ACC112 (cell line): ENCODE measurements around the gene PTP4A2.

Experiments
- H2AFZ ChIP-seq: fragments of 200-600 bp; sonication (generic); one replicate; pipeline ENCODE4 v1.6.0; 2017; ENCODE audit warnings: antibody characterized with exemption, low read length; ENCODE audit not compliant: unreplicated experiment
- H3K27ac ChIP-seq: fragments of 200-600 bp; sonication (generic); 2 replicates; pipeline ENCODE4 v1.5.1; 2014; ENCODE audit warnings: low read depth, mild to moderate bottlenecking, antibody characterized with exemption, low read length, moderate library complexity
- H3K27me3 ChIP-seq: fragments of 200-600 bp; sonication (generic); 2 replicates; pipeline ENCODE4 v1.6.1; 2014; ENCODE audit warnings: mild to moderate bottlenecking, antibody characterized with exemption, low read length, moderate library complexity, mixed read lengths; ENCODE audit not compliant: insufficient read depth
- H3K36me3 ChIP-seq: fragments of 200-600 bp; sonication (generic); 2 replicates; pipeline ENCODE4 v1.6.1; 2016; ENCODE audit warnings: mild to moderate bottlenecking, antibody characterized with exemption, low read length, moderate library complexity, mixed read lengths; ENCODE audit not compliant: insufficient read depth
- H3K4me1 ChIP-seq: fragments of 200-600 bp; sonication (generic); one replicate; pipeline ENCODE4 v1.6.1; 2016; ENCODE audit warnings: low read length, mixed read lengths; ENCODE audit not compliant: insufficient read depth, unreplicated experiment, control insufficient read depth
- H3K4me3 ChIP-seq: fragments of 200-600 bp; sonication (generic); 2 replicates; pipeline ENCODE4 v1.5.1; 2014; ENCODE audit warnings: mild to moderate bottlenecking, low read depth, low read length
- H3K79me2 ChIP-seq: fragments of 200-600 bp; sonication (generic); one replicate; pipeline ENCODE4 v1.6.0; 2016; ENCODE audit warnings: low read length; ENCODE audit not compliant: control insufficient read depth, unreplicated experiment, insufficient read depth

Gene PTP4A2

DNA sequence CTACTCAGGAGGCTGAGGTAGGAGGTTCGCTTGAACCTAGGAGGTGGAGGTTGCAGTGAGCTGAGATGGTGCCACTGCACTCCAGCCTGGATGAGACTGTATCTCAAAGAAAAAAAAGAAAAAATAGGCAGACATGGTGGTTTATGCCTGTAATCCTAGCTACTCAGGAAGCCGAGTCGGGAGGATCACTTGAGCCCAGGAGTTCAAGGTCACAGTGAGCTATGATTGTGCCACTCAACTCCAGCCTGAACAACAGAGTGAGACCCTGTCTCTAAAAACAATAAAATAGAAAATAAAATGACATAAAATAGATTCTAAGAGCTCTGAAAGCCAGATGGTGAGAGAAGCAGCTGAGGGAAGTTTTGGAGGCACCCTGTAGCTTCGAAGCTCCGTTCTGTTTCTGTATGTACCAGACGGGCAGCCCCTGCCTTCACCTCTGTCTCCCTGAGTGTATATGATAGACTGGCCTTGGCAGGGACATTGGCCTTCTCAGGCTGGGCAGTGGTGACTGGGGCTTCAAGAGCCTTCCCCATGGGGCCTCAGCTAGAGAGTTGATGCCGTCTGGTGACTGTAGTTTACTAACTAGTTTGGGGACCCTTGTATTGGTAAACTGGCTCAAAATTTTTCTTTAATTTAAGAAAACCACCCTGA, 68.0 kb downstream of the PTP4A2 start:
- H2AFZ ChIP-seq: no peak overlapping the region
- no peaks in the 10 kb centered on the region for H3K36me3 ChIP-seq
- H3K27ac ChIP-seq: no peak overlapping the region
- H3K27me3 ChIP-seq: no peaks in the 10 kb centered on the region
- no peak overlapping the region for H3K4me3 ChIP-seq
- no peaks in the 10 kb centered on the region for H3K4me1 ChIP-seq
- no peaks in the 10 kb centered on the region for H3K79me2 ChIP-seq

DNA sequence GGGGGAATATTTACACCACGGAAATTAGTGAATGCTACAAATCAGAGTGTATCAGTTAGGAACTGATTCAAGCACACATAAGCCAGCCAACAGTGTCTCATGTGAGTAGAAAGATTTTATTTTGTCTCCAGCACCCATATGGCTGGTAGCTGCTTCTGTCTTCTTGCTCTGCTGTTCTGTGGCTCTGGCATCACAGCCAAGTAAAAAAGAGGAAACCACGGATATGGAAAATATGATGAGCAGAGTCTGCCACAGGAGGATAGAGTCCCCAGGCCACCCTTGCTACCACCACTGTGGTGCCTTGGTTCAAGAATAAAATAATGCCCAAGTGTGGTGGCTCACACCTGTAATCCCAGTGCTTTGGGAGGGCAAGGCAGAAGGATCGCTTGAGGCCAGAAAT, 68.7 kb downstream of the PTP4A2 start:
- Histone ChIP-seq H3K4me1 (no peaks in the 10 kb centered on the region), H3K27me3 (no peaks in the 10 kb centered on the region), H3K79me2 (no peaks in the 10 kb centered on the region), H2AFZ (no peak overlapping the region), H3K27ac (no peak overlapping the region), H3K36me3 (no peaks in the 10 kb centered on the region), H3K4me3 (no peak overlapping the region)

DNA sequence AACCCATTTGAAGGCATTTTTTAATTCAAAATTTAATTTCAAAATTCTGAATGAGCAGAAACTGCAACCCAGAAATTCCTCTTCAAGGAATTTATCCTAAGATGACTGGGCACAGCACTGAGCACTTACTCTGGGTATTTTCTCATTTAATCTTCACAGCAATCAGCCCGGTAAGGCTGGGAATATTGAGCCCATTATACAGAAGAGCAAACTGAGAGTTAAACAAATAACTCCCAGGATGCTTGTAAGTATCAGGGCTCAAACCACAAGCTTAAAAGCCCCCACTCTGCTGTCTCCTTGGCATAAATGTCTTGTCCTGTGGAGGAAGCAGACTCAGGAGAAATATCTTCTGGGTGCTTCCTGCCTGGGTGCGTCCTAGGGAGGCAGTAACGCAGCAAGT, 69.3 kb downstream of the PTP4A2 start:
- no peaks in the 10 kb centered on the region for H3K79me2 ChIP-seq
- no peaks in the 10 kb centered on the region for H3K36me3 ChIP-seq
- H3K27ac ChIP-seq: no peak overlapping the region
- no peaks in the 10 kb centered on the region for H3K27me3 ChIP-seq
- H2AFZ ChIP-seq: no peak overlapping the region
- H3K4me1 ChIP-seq: no peaks in the 10 kb centered on the region
- no peak overlapping the region for H3K4me3 ChIP-seq

DNA sequence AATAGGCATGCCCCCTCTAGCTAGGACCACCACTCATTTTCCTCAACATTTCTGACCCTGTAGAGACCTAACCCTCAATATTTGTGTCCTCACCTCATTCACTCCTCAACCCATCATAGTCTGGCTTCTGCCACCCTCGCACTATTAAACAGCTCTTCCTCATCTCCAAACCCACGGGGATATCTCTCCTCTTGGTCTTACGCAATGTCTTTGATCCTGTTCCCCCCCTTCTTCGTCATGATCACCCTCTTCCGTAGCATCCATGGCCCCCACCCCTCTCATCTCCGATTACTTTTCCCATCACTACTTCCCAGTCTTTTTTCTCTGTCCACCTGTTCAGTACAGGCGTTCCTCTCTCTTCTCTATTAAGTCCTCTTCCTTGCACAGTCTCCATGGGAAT, 70.6 kb downstream of the PTP4A2 start:
- Histone ChIP-seq H3K4me3 (no peak overlapping the region), H3K27ac (no peak overlapping the region), H3K27me3 (no peaks in the 10 kb centered on the region), H3K36me3 (no peaks in the 10 kb centered on the region), H3K4me1 (no peaks in the 10 kb centered on the region), H2AFZ (no peak overlapping the region), H3K79me2 (no peaks in the 10 kb centered on the region)

DNA sequence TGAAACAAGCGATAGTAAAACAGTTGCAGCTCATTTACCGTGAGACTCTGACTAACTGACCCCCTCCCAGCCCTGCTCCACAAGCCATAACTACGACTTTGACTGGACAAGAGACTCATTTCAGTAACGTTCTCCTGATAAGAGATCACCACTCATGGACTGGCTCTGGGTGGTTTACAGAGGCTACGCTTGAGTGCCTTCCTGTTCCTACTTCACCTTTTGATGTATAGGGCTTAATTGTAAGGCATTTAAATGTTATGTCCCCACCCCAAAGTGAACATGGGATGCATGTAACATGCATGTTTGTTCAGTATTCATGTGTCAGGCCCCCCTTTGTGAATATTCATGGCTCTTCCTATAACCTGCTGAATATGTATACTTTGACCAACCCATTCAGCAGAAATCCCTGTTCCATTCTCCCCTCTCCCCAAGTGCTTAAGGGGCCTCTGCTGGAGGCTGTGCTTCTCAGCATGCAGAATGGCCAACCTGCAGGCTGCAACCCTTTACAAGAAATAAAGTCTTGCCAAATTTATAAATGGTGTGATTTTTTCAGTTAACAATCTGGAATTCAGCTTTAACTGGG, 71.6 kb downstream of the PTP4A2 start:
- Histone ChIP-seq H3K79me2 (no peaks in the 10 kb centered on the region), H3K4me1 (no peaks in the 10 kb centered on the region), H3K27ac (no peak overlapping the region), H3K27me3 (no peaks in the 10 kb centered on the region), H2AFZ (no peak overlapping the region), H3K4me3 (no peak overlapping the region), H3K36me3 (no peaks in the 10 kb centered on the region)

DNA sequence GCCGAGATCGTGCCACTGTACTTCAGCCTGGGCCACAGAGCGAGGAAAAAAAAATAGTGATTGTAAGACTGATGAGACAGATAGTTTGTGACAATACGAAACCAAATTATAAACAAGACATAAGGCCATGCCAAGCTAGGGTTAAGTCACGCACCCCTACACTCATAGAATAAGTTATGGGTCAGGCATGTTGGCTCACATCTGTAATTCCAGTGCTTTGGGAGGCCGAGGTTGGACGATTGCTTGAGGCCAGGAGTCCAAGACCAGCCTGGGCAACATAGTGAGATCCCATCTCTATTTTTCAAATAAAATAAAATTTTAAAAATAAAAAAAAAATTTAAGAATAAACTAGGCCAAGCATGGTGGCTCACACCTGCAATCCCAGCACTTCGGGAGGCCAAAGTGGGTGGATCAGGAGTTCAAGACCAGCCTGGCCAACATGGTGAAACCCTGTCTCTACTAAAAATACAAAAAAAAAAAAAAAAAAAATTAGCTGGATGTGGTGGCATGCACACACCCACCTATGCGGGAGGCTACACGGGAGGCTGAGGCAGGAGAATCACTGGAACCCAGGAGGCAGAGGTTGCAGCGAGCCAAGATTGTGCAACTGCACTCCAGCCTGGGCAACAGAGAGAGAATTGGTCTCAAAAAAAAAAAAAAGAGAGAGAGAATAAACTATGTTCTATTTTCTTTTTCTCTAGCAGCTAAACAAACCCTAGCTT, 72.3 kb downstream of the PTP4A2 start:
- Histone ChIP-seq H3K27ac (no peak overlapping the region), H2AFZ (no peak overlapping the region), H3K36me3 (no peaks in the 10 kb centered on the region), H3K4me1 (no peaks in the 10 kb centered on the region), H3K79me2 (no peaks in the 10 kb centered on the region), H3K4me3 (no peak overlapping the region), H3K27me3 (no peaks in the 10 kb centered on the region)

DNA sequence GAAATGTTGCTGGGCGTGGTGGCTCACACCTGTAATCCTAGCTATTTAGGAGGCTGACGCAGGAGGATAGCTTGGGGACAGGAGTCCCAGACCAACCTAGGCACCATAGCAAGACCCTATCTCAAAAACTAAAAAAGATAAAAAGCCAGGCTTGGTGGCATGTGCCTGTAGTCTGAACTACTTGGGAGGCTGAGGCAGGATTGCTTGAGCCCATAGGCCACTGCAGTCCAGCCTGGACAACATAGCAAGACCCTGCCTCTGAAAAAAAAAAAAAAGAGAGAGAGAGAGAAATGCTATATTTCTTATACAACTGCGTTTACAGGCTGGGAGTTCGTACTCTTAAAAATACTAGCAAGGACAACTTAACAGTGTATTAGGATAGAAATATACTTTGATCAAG, 76.1 kb downstream of the PTP4A2 start:
- no peak overlapping the region for H3K27ac ChIP-seq
- H3K4me1 ChIP-seq: no peaks in the 10 kb centered on the region
- H3K27me3 ChIP-seq: no peaks in the 10 kb centered on the region
- H3K36me3 ChIP-seq: no peaks in the 10 kb centered on the region
- H3K4me3 ChIP-seq: no peak overlapping the region
- no peak overlapping the region for H2AFZ ChIP-seq
- H3K79me2 ChIP-seq: no peaks in the 10 kb centered on the region

DNA sequence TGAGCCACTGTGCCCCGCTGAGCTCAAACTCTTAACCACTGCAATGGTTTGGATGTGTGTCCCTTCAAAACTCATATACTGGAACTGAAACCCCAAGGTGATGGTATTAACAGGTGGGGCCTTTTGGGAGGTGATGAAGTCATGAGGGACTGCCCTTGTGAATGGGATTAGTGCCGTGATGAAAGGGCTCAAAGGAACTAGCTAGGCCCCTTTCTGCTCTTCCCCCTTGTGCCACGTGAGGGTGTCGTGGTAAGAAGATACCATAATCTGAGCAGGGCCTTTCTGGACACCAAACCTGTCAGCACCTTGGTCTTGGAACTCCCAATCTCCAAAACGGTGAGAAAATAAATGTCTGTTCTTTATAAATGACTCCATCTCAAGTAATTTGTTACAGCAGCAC, 76.8 kb downstream of the PTP4A2 start:
- Histone ChIP-seq H3K27me3 (no peaks in the 10 kb centered on the region), H3K27ac (no peak overlapping the region), H2AFZ (no peak overlapping the region), H3K79me2 (no peaks in the 10 kb centered on the region), H3K36me3 (no peaks in the 10 kb centered on the region), H3K4me1 (no peaks in the 10 kb centered on the region), H3K4me3 (no peak overlapping the region)

DNA sequence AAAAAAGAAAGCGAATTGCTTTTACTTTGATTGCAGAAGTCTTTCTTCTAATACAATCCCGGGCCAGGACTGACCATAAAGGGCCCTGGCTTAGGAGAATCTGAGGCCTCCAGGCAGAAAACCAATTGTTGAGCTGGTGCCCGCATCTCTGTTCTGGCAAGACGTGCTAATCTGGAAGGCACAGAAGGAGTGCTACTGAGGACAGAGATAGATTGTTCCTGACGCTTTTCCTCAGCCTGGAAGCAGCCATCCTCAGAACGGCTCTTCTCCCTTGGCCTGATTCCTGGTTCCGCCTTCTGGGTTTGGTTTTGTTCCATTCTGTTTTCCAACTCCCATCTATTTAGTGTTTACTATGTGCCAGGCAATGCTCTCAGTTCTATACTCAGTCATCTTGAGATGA, 77.6 kb downstream of the PTP4A2 start:
- Histone ChIP-seq H3K4me1 (peaks cover 2% of the 10 kb centered on the region), H3K36me3 (no peaks in the 10 kb centered on the region), H3K27ac (no peak overlapping the region), H3K4me3 (no peak overlapping the region), H3K79me2 (no peaks in the 10 kb centered on the region), H3K27me3 (no peaks in the 10 kb centered on the region), H2AFZ (no peak overlapping the region)

DNA sequence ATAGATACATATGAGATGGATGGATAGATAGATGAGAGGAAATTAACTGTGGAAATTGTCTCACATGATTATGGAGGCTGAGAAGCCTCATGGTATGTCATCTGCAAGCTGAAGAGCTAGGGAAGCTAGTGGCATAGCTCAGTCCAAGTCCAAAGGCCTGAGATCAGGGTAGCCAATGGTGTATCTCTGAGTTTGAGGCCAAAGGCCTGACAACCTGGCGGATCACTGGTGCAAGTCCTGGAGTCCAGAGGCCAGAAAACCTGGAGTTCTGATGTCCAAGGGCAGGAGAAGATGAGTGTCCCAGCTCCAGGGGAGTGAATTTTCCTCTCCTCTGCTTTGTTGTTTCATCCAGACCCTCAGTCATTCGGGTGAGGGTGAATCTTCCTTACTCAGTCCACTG, 78.4 kb downstream of the PTP4A2 start:
- no peaks in the 10 kb centered on the region for H3K27me3 ChIP-seq
- H2AFZ ChIP-seq: no peak overlapping the region
- no peak overlapping the region for H3K27ac ChIP-seq
- no peaks in the 10 kb centered on the region for H3K79me2 ChIP-seq
- H3K4me3 ChIP-seq: no peak overlapping the region
- peaks cover 7% of the 10 kb centered on the region for H3K4me1 ChIP-seq
- H3K36me3 ChIP-seq: no peaks in the 10 kb centered on the region

DNA sequence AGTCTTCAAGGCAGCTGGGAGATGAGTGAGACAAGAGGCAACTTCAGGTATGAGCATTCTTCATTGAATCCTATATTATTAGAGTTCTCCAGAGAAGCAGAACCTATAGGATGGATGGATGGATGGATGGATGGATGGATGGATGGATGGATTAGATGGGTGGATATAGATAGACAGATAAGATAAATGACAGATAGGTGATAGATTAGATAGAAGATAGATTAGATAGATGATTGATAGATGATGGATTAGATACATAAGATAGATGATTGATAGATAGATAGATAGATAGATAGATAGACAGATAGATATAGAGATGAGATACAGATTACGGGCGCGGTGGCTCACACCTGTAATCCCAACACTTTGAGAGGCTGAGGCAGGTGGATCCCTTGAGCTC, 79.1 kb downstream of the PTP4A2 start:
- Histone ChIP-seq H3K4me1 (peaks cover 7% of the 10 kb centered on the region), H3K79me2 (no peaks in the 10 kb centered on the region), H3K36me3 (no peaks in the 10 kb centered on the region), H2AFZ (no peak overlapping the region), H3K4me3 (no peak overlapping the region), H3K27ac (no peak overlapping the region), H3K27me3 (no peaks in the 10 kb centered on the region)
